Neural cell (in vitro differentiated cells): ENCODE data around the gene PLEKHB2. TPM values are rescaled to one million over a fixed set of nuclear protein-coding genes. Genes with fewer than 3 reads are reported as not detected.

Experiments
- H2AFZ ChIP-seq: fragments of 200-600, 300-800 bp; sonication (generic), shearing (Covaris generic); 2 replicates; pipeline ENCODE4 v1.6.0; 2014; ENCODE audit warnings: low read depth, mild to moderate bottlenecking, antibody characterized with exemption, low read length, moderate library complexity
- H3F3A ChIP-seq: fragments of 200-600 bp; shearing (Covaris generic); 2 replicates; pipeline ENCODE4 v1.6.1; 2016; ENCODE audit warnings: mild to moderate bottlenecking, moderate library complexity, mixed read lengths, antibody characterized with exemption, low read length; ENCODE audit not compliant: insufficient read depth, poor library complexity, severe bottlenecking
- H3K27ac ChIP-seq: fragments of 200-600, 300-800 bp; sonication (generic), shearing (Covaris generic); 2 replicates; pipeline ENCODE4 v1.5.1; 2014; ENCODE audit warnings: mild to moderate bottlenecking, low read length, moderate library complexity
- H3K27me3 ChIP-seq: fragments of 300-800, 200-600 bp; sonication (generic), shearing (Covaris generic); 2 replicates; pipeline ENCODE4 v1.6.0; 2014; ENCODE audit warnings: mild to moderate bottlenecking, low read depth, low read length, moderate library complexity; ENCODE audit not compliant: insufficient read depth
- H3K36me3 ChIP-seq: fragments of 300-800, 200-600 bp; sonication (generic), shearing (Covaris generic); 2 replicates; pipeline ENCODE4 v1.5.1; 2014; ENCODE audit warnings: mild to moderate bottlenecking, antibody characterized with exemption, low read length, moderate library complexity; ENCODE audit not compliant: insufficient read depth
- H3K4me2 ChIP-seq: fragments of 300-800, 200-600 bp; sonication (generic), shearing (Covaris generic); 2 replicates; pipeline ENCODE4 v1.6.0; 2014; ENCODE audit warnings: mild to moderate bottlenecking, low read length
- H3K4me3 ChIP-seq: fragments of 300-800, 200-600 bp; sonication (generic), shearing (Covaris generic); 2 replicates; pipeline ENCODE4 v1.5.1; 2014; ENCODE audit warnings: mild to moderate bottlenecking, low read length, moderate library complexity
- H3K79me2 ChIP-seq: fragments of 200-600 bp; shearing (Covaris generic); replicated peaks from 2 replicates; pipeline ENCODE4 v1.6.0; 2014; ENCODE audit warnings: mild to moderate bottlenecking, low read length, moderate library complexity; ENCODE audit not compliant: insufficient read depth
- H3K9ac ChIP-seq: fragments of 300-800, 200-600 bp; sonication (generic), shearing (Covaris generic); 2 replicates; pipeline ENCODE4 v1.6.1; 2016; ENCODE audit warnings: mild to moderate bottlenecking, low read length, mixed read lengths
- H3K9me2 ChIP-seq: fragments of 200-600 bp; shearing (Covaris generic); 2 replicates; pipeline ENCODE4 v1.6.1; 2016; ENCODE audit warnings: mild to moderate bottlenecking, low read length, mixed read lengths; ENCODE audit not compliant: insufficient read depth
- H3K9me3 ChIP-seq: fragments of 200-600, 300-800 bp; sonication (generic), shearing (Covaris generic); 2 replicates; pipeline ENCODE4 v1.6.1; 2016; ENCODE audit warnings: mild to moderate bottlenecking, mixed run types, low read length, moderate library complexity, mixed read lengths
- H4K20me1 ChIP-seq: fragments of 200-600 bp; shearing (Covaris generic); 2 replicates; pipeline ENCODE4 v1.6.1; 2016; ENCODE audit warnings: mild to moderate bottlenecking, mixed run types; ENCODE audit not compliant: insufficient read depth
- CTCF ChIP-seq: fragments of 450-650 bp; IDR thresholded peaks from 2 replicates; pipeline ENCODE4 v1.5.1; 2014; ENCODE audit warnings: antibody characterized with exemption, mild to moderate bottlenecking, moderate library complexity; ENCODE audit not compliant: poor library complexity, severe bottlenecking
- EP300 ChIP-seq: fragments of 450-650 bp; conservative IDR thresholded peaks from 2 replicates; pipeline ENCODE4 v1.6.1; 2014; ENCODE audit warnings: antibody characterized with exemption, mild to moderate bottlenecking, moderate library complexity; ENCODE audit not compliant: poor library complexity, severe bottlenecking
- EZH2 ChIP-seq: fragments of 200-600, 300-800 bp; shearing (Covaris generic), sonication (generic); IDR thresholded peaks from 2 replicates; pipeline ENCODE4 v1.6.1; 2014; ENCODE audit warnings: antibody characterized with exemption, low read length, borderline replicate concordance, mild to moderate bottlenecking; ENCODE audit not compliant: insufficient read depth, poor library complexity, severe bottlenecking
- MXI1 ChIP-seq: fragments of 450-650 bp; conservative IDR thresholded peaks from 2 replicates; pipeline ENCODE4 v1.6.1; 2014; ENCODE audit warnings: antibody characterized with exemption, mild to moderate bottlenecking; ENCODE audit not compliant: poor library complexity, severe bottlenecking
- POLR2AphosphoS5 ChIP-seq: IDR thresholded peaks from 2 replicates; pipeline ENCODE4 v1.6.1; 2012
- RAD21 ChIP-seq: fragments of 450-650 bp; conservative IDR thresholded peaks from 2 replicates; pipeline ENCODE4 v1.6.1; 2014; ENCODE audit warnings: antibody characterized with exemption, mild to moderate bottlenecking, moderate library complexity
- SMC3 ChIP-seq: fragments of 450-650 bp; conservative IDR thresholded peaks from 2 replicates; pipeline ENCODE4 v1.6.1; 2014; ENCODE audit warnings: antibody characterized with exemption, mild to moderate bottlenecking, moderate library complexity; ENCODE audit not compliant: poor library complexity
- TAF1 ChIP-seq: IDR thresholded peaks from 2 replicates; pipeline ENCODE4 v1.6.1; 2012; ENCODE audit warnings: low read depth
- polyA plus RNA-seq: library from polyadenylated mRNA; depleted of rRNA; stranded (reverse); fragments of >200 nt; gene quantifications from 2 replicates; pipeline ENCODE4 v1.2.3, GENCODE V29; 2014
- TF ChIP-seq, protein P1 (sequence below): IDR thresholded peaks from 2 replicates; pipeline ENCODE4 v1.6.1; 2012; ENCODE audit warnings: borderline replicate concordance

Gene PLEKHB2
- polyA plus RNA-seq, 1 donor from 2014 or later: 85.0 TPM

DNA sequence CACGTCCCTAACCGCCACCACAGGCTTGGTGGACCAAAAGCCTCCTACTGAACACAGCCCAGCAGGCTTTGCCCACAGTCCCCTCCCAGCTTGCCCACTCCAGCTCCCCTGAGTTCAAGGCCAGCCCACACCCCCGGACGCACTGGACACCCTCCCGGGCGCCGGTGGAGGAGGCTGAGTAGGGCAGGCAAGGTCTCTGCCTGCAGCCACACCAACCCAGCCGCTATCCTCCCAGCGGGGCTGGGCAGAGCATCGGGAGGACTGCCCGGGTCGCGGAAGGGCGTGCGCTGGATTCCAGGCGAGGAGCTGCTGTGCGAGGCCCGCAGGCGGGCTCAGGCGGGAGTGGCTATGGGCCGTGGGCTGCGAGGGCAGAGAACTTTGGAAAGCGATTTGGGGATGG is 49.5 kb downstream of the PLEKHB2 start:
- Histone ChIP-seq H3K9ac (no peak overlapping the region), H3K27me3 (no peaks in the 10 kb centered on the region), H2AFZ (no peak overlapping the region), H4K20me1 (no peaks in the 10 kb centered on the region), H3K27ac (no peak overlapping the region), H3K36me3 (no peaks in the 10 kb centered on the region), H3K79me2 (no peaks in the 10 kb centered on the region), H3K9me3 (no peaks in the 10 kb centered on the region), H3K4me3 (no peak overlapping the region), H3K4me2 (no peak overlapping the region), H3K9me2 (no peaks in the 10 kb centered on the region), H3F3A (no peaks in the 10 kb centered on the region)
- no peak for TF ChIP-seq RAD21
- no peak for TF ChIP-seq EP300
- no peak for TF ChIP-seq SMC3
- no peak for TF ChIP-seq TAF1
- no peak for TF ChIP-seq MXI1
- TF ChIP-seq, protein P1, sequence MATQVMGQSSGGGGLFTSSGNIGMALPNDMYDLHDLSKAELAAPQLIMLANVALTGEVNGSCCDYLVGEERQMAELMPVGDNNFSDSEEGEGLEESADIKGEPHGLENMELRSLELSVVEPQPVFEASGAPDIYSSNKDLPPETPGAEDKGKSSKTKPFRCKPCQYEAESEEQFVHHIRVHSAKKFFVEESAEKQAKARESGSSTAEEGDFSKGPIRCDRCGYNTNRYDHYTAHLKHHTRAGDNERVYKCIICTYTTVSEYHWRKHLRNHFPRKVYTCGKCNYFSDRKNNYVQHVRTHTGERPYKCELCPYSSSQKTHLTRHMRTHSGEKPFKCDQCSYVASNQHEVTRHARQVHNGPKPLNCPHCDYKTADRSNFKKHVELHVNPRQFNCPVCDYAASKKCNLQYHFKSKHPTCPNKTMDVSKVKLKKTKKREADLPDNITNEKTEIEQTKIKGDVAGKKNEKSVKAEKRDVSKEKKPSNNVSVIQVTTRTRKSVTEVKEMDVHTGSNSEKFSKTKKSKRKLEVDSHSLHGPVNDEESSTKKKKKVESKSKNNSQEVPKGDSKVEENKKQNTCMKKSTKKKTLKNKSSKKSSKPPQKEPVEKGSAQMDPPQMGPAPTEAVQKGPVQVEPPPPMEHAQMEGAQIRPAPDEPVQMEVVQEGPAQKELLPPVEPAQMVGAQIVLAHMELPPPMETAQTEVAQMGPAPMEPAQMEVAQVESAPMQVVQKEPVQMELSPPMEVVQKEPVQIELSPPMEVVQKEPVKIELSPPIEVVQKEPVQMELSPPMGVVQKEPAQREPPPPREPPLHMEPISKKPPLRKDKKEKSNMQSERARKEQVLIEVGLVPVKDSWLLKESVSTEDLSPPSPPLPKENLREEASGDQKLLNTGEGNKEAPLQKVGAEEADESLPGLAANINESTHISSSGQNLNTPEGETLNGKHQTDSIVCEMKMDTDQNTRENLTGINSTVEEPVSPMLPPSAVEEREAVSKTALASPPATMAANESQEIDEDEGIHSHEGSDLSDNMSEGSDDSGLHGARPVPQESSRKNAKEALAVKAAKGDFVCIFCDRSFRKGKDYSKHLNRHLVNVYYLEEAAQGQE: no peak
- TF ChIP-seq EZH2: no peak
- no peak for TF ChIP-seq POLR2AphosphoS5
- TF ChIP-seq CTCF: no peak

DNA sequence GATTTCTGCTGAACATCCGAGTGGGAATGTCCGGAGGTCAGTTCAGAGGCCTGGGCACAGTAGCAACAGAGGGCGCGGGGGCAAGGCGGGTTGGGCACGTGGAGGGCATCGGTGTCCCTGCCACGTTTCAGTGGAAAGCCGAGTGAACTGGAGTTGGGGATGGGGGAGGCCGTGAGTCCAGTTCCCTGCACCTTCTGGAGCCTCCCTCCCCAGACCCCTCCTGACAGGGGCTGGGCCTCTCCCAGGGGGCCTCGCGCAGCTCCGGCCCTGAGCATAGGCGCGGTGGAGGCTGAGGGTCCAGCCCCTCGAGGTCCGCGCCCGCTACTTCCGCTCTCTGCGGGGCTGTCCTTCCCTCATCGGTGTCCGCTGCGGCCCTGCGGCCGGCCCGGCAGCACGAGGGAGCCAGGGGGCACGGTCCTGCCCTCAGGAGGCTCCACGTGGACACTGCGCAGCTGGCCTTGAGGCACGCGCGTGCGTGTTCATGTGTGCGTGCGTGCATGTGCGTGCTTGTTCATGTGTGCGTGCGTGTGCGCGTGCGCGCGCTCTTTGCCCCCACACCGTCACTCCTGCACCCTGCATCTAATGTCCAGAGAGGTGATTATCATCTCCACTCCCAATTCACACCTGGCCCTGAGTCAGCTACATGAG is 50.2 kb downstream of the PLEKHB2 start:
- H3K4me3 ChIP-seq: no peak overlapping the region
- H3K9me3 ChIP-seq: no peaks in the 10 kb centered on the region
- no peak overlapping the region for H2AFZ ChIP-seq
- H3K27ac ChIP-seq: no peak overlapping the region
- no peak overlapping the region for H3K9ac ChIP-seq
- H4K20me1 ChIP-seq: no peaks in the 10 kb centered on the region
- no peaks in the 10 kb centered on the region for H3K79me2 ChIP-seq
- H3K4me2 ChIP-seq: no peak overlapping the region
- H3K27me3 ChIP-seq: no peaks in the 10 kb centered on the region
- H3K36me3 ChIP-seq: no peaks in the 10 kb centered on the region
- H3K9me2 ChIP-seq: no peaks in the 10 kb centered on the region
- H3F3A ChIP-seq: no peaks in the 10 kb centered on the region
- TF ChIP-seq TAF1 (no peak), CTCF (no peak), SMC3 (no peak)
